Memory B cell (primary cell): ENCODE measurements around the gene SEC24C.
"Not testable (repeated sequence)": the region's sequence is repeated elsewhere in the genome, so short reads cannot be mapped to it uniquely, and the experiment has no call there.

Source experiments
- ATAC-seq: fragments of 150-1000 bp; cut with Tn5 transposase; 2 replicates; pipeline ENCODE4 v1.10.0; 2021; ENCODE audit warnings: low read depth, mild to moderate bottlenecking, moderate library complexity
- DNase-seq, 2 donors: peaks; one replicate each; pipeline ENCODE4 v3.0.0; 2022; ENCODE audit warnings: low spot score in 2 of 2
- H3K27ac Mint-ChIP-seq: one replicate; pipeline ENCODE4 v1.8.0; 2022; ENCODE audit warnings: mild to moderate bottlenecking, moderate library complexity, mixed read lengths
- H3K27me3 Mint-ChIP-seq: one replicate; pipeline ENCODE4 v1.8.0; 2022; ENCODE audit warnings: mixed read lengths
- H3K36me3 Mint-ChIP-seq: one replicate; pipeline ENCODE4 v1.8.0; 2022; ENCODE audit warnings: mild to moderate bottlenecking, mixed read lengths
- H3K4me1 Mint-ChIP-seq: one replicate; pipeline ENCODE4 v1.8.0; 2022; ENCODE audit warnings: mixed read lengths
- H3K4me3 Mint-ChIP-seq: one replicate; pipeline ENCODE4 v1.8.0; 2022; ENCODE audit warnings: mild to moderate bottlenecking, moderate library complexity, mixed read lengths
- H3K9me3 Mint-ChIP-seq: one replicate; pipeline ENCODE4 v1.8.0; 2022; ENCODE audit warnings: mixed read lengths

SEC24C gene

GRCh38 chr10:73785721-73786511 is 41.7 kb downstream of the SEC24C start:
- peak in 1 of 2 donors; percentile 29 for DNase-seq

GRCh38 chr10:73786512-73786885 is 42.3 kb downstream of the SEC24C start:
- H3K9me3 Mint-ChIP-seq, result no peaks in the 10 kb centered on the region
- no peak for ATAC-seq
- peaks cover 13% of the 10 kb centered on the region for H3K36me3 Mint-ChIP-seq
- H3K4me1 Mint-ChIP-seq, result peaks cover 23% of the 10 kb centered on the region
- DNase-seq, result no peak
- H3K4me3 Mint-ChIP-seq, result peak overlapping the region; percentile 90
- H3K27ac Mint-ChIP-seq, result peak overlapping the region; percentile 93
- H3K27me3 Mint-ChIP-seq, result no peaks in the 10 kb centered on the region

More at GRCh38 chr10:73785721-73786511, 41.7 kb downstream of the SEC24C start:
- Mint-ChIP-seq H3K4me3 (peak overlapping the region; percentile 95), H3K27ac (peak overlapping the region; percentile 93), H3K9me3 (no peaks in the 10 kb centered on the region), H3K36me3 (peaks cover 13% of the 10 kb centered on the region), H3K4me1 (peaks cover 25% of the 10 kb centered on the region), H3K27me3 (no peaks in the 10 kb centered on the region)
- peak; percentile 21 for ATAC-seq

GRCh38 chr10:73787031-73787800 is 43.0 kb downstream of the SEC24C start:
- not testable (repeated sequence) for H3K27ac Mint-ChIP-seq, DNase-seq, ATAC-seq, H3K4me3 Mint-ChIP-seq, H3K9me3 Mint-ChIP-seq, H3K27me3 Mint-ChIP-seq
- H3K4me1 Mint-ChIP-seq, result peaks cover 21% of the 10 kb centered on the region
- peaks cover 15% of the 10 kb centered on the region for H3K36me3 Mint-ChIP-seq

DNA sequence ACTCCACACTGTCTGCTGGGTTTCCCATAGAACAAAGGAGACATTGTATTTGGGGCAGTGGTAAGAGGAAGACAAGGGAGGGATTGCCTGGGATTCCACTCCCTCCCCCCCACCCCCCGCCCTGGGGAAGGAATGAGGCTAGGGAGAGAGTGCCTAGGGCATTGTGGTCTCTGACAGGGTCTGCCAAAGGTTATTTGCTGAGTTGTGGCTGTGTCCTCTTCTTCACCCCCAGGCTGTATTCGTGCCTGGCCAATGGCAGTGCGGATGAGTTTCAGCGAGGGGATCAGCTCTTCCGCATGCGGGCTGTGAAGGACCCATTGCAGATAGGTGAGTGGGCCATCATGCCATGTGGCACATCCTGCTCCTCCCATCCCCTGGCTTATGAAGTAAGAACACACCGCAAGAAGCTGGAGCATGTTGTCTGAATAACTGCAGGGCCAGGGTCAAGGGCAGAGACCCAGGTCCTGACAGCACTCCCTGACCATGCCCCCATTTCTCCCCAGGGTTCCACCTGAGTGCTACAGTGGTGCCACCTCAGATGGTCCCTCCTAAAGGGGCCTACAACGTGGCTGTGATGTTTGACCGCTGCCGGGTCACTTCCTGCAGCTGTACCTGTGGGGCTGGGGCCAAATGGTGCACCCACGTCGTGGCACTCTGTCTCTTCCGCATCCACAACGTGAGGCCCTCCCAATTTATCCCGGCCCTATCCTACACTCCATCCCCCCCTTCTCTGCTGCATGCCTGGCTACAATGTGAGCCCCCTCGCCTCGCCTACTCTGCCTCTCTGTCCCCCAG is 44.9 kb downstream of the SEC24C start:
- Mint-ChIP-seq H3K27ac (no peak overlapping the region), H3K4me1 (peaks cover 15% of the 10 kb centered on the region), H3K4me3 (no peak overlapping the region), H3K27me3 (no peaks in the 10 kb centered on the region), H3K9me3 (no peaks in the 10 kb centered on the region), H3K36me3 (peaks cover 21% of the 10 kb centered on the region)
- no peak for DNase-seq
- ATAC-seq, result no peak

DNA sequence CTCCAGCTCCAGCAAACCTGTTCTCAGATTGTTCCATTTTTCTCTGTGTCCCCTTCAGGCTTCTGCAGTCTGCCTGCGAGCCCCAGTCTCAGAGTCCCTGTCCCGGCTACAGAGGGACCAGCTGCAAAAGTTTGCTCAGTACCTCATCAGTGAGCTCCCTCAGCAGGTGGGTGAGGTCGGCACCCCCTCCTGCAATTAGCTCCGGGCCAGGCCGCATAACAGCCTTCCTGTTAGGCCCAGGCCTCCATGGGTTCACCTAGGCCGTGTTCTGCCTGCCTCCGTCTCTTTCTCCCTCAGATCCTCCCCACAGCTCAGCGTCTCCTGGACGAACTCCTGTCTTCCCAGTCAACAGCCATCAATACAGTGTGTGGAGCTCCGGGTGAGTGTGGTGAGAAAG is 45.5 kb downstream of the SEC24C start:
- Mint-ChIP-seq H3K27me3 (no peaks in the 10 kb centered on the region), H3K27ac (no peak overlapping the region), H3K36me3 (peaks cover 24% of the 10 kb centered on the region), H3K4me1 (peaks cover 15% of the 10 kb centered on the region), H3K9me3 (no peaks in the 10 kb centered on the region), H3K4me3 (no peak overlapping the region)
- DNase-seq (no peak), ATAC-seq (no peak)

- Mint-ChIP-seq H3K27ac (no peak overlapping the region), H3K27me3 (no peaks in the 10 kb centered on the region), H3K36me3 (peaks cover 28% of the 10 kb centered on the region), H3K9me3 (no peaks in the 10 kb centered on the region), H3K4me3 (no peak overlapping the region), H3K4me1 (peaks cover 9% of the 10 kb centered on the region)
- ATAC-seq, result no peak
- DNase-seq, result no peak
Measured at GRCh38 chr10:73790886-73791625, 46.9 kb downstream of the SEC24C start.

GRCh38 chr10:73791871-73792400 is 47.8 kb downstream of the SEC24C start:
- Mint-ChIP-seq H3K4me1 (peaks cover 5% of the 10 kb centered on the region), H3K36me3 (peaks cover 32% of the 10 kb centered on the region), H3K4me3 (no peak overlapping the region), H3K27ac (no peak overlapping the region), H3K27me3 (no peaks in the 10 kb centered on the region), H3K9me3 (no peaks in the 10 kb centered on the region)
- DNase-seq (no peak), ATAC-seq (no peak)

DNA sequence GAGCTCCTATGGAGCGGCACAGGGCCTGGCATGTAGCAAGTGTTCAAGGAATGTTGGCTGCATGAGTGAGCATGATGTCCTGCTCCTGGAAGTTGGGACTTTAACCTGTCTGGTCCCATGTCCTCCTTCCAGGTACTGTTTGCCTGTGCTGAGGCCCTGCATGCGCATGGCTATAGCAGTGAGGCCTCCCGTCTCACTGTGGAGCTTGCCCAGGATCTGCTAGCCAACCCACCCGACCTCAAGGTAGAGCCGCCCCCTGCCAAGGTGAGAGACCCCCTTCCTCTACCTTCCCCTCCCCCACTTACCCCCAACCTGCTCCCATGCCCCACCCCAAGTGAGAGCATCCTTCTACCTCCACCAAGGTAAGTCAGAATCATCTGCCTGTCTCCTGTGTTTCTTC is 49.3 kb downstream of the SEC24C start:
- Mint-ChIP-seq H3K27me3 (no peaks in the 10 kb centered on the region), H3K36me3 (peaks cover 37% of the 10 kb centered on the region), H3K27ac (no peak overlapping the region), H3K4me3 (no peak overlapping the region), H3K4me1 (peaks cover 5% of the 10 kb centered on the region), H3K9me3 (no peaks in the 10 kb centered on the region)
- no peak for ATAC-seq
- DNase-seq, result no peak

DNA sequence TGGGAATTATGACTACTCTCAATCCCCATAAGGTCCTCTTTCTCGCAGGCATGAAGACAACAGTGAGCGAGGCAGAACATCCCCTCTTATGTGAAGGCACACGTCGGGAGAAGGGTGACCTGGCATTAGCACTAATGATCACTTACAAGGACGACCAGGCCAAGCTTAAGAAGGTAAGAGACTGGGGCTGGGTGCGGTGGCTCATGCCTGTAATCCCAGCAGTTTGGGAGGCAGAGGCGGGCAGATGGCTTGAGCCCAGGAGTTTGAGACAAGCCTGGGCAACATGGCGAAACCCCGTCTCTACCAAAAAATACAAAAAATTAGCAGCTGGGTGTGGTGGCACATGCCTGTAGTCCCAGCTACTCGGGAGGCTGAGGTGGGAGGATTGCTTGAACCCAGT is 51.3 kb downstream of the SEC24C start:
- not testable (repeated sequence) for H3K4me3 Mint-ChIP-seq

DNA sequence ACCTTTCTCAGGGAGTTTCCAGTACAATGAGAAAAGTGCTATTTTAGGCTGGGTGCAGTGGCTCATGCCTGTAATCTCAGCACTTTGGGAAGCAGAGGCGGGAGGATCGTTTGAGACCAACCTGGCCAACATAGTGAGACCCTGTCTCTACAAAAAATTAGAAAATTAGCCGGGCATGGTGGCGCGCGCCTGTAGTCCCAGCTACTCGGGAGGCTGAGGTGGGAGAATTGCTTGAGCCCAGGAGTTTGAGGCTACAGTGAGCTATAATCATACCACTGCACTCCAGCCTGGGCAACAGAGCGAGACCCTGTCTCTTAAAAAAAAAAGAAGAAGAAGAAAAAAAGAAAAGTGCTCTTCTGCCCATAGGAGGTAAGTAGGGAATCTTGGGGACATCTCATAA is 51.9 kb downstream of the SEC24C start:
- ATAC-seq, H3K27me3 Mint-ChIP-seq, H3K4me1 Mint-ChIP-seq, DNase-seq, H3K4me3 Mint-ChIP-seq, H3K9me3 Mint-ChIP-seq: not testable (repeated sequence)
- H3K27ac Mint-ChIP-seq, result peak overlapping the region; percentile 75
- H3K36me3 Mint-ChIP-seq, result peaks cover 24% of the 10 kb centered on the region

More for the DNA sequence above, 51.3 kb downstream of the SEC24C start:
- not testable (repeated sequence) for H3K27me3 Mint-ChIP-seq, H3K4me1 Mint-ChIP-seq, ATAC-seq, H3K9me3 Mint-ChIP-seq, DNase-seq, H3K27ac Mint-ChIP-seq
- H3K36me3 Mint-ChIP-seq, result peaks cover 24% of the 10 kb centered on the region

DNA sequence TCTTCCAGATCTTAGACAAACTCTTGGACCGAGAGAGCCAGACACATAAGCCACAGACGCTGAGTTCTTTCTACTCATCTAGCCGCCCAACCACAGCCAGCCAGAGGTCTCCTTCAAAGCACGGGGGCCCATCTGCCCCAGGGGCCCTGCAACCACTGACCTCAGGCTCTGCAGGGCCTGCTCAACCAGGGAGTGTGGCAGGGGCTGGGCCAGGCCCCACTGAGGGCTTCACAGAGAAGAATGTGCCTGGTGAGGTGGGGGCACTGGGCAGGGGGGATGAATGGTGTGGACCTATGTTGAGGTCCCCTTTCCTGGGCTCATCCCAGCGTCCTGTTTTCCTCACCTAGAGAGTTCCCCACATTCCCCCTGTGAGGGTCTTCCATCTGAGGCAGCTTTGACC is 52.6 kb downstream of the SEC24C start:
- H3K27ac Mint-ChIP-seq, result no peak overlapping the region
- no peaks in the 10 kb centered on the region for H3K9me3 Mint-ChIP-seq
- H3K4me1 Mint-ChIP-seq, result peaks cover 2% of the 10 kb centered on the region
- ATAC-seq, result no peak
- peaks cover 24% of the 10 kb centered on the region for H3K36me3 Mint-ChIP-seq
- no peak overlapping the region for H3K4me3 Mint-ChIP-seq
- no peak for DNase-seq
- H3K27me3 Mint-ChIP-seq, result no peaks in the 10 kb centered on the region

GRCh38 chr10:73797324-73798025 is 53.3 kb downstream of the SEC24C start:
- Mint-ChIP-seq H3K36me3 (peaks cover 22% of the 10 kb centered on the region), H3K27ac (no peak overlapping the region), H3K9me3 (no peaks in the 10 kb centered on the region), H3K27me3 (no peaks in the 10 kb centered on the region), H3K4me1 (peaks cover 2% of the 10 kb centered on the region), H3K4me3 (no peak overlapping the region)
- DNase-seq (no peak), ATAC-seq (no peak)

- Mint-ChIP-seq H3K9me3 (no peaks in the 10 kb centered on the region), H3K36me3 (peaks cover 25% of the 10 kb centered on the region), H3K27ac (no peak overlapping the region), H3K4me1 (peaks cover 2% of the 10 kb centered on the region), H3K27me3 (no peaks in the 10 kb centered on the region), H3K4me3 (no peak overlapping the region)
- ATAC-seq (no peak), DNase-seq (no peak)
Measured at GRCh38 chr10:73798087-73798486, 53.9 kb downstream of the SEC24C start.
